Hippocampal formation (tissue), 2 donors: ENCODE data around the gene DNPEP.
A peak's percentile ranks its signal among the peaks of the same experiment; 100 is the strongest.

Experiments
- DNase-seq, 2 donors: peaks; one replicate each; lab custom pipeline; 2025; lab: John Stamatoyannopoulos, UW

Gene DNPEP

GRCh38 chr2:219387306-219388120 lies at the start of gene DNPEP:
Gene DNPEP (minus strand): TSS chr2:219387912. CDS start chr2:219387794, 118 bp downstream.
- peak; percentile 97 to 100 for DNase-seq

- DNase-seq: no peak
Observed at GRCh38 chr2:219437141-219437540, 49.4 kb upstream of the DNPEP start.

GRCh38 chr2:219436491-219436890 lies 48.8 kb upstream of the DNPEP start:
- DNase-seq: no peak

GRCh38 chr2:219435701-219436100 lies 48.0 kb upstream of the DNPEP start:
- DNase-seq: no peak

- no peak for DNase-seq
Observed at GRCh38 chr2:219434718-219435525, 47.2 kb upstream of the DNPEP start, which contains the start of gene SPEG. Gene SPEG (plus strand): TSS chr2:219434843. CDS start chr2:219434978, 135 bp downstream.

GRCh38 chr2:219434468-219434717 lies 46.7 kb upstream of the DNPEP start:
- DNase-seq: no peak

GRCh38 chr2:219433666-219434467 lies 46.2 kb upstream of the DNPEP start:
- no peak for DNase-seq

GRCh38 chr2:219430633-219431615 lies 43.2 kb upstream of the DNPEP start:
- DNase-seq: peak in 1 of 2 donors; percentile 9

GRCh38 chr2:219429958-219430606 lies 42.4 kb upstream of the DNPEP start:
- DNase-seq: no peak

GRCh38 chr2:219428469-219428868 lies 40.8 kb upstream of the DNPEP start:
- DNase-seq: no peak

GRCh38 chr2:219426534-219427136 lies 38.9 kb upstream of the DNPEP start:
- no peak for DNase-seq

GRCh38 chr2:219426068-219426443 lies 38.3 kb upstream of the DNPEP start:
- DNase-seq: no peak

GRCh38 chr2:219425238-219426067 lies 37.7 kb upstream of the DNPEP start:
- no peak for DNase-seq

GRCh38 chr2:219423652-219424377 lies 36.1 kb upstream of the DNPEP start:
- no peak for DNase-seq

- DNase-seq: no peak
Observed at GRCh38 chr2:219422952-219423534, 35.3 kb upstream of the DNPEP start.

GRCh38 chr2:219421323-219421722 lies 33.6 kb upstream of the DNPEP start:
- no peak for DNase-seq

GRCh38 chr2:219420687-219421086 lies 33.0 kb upstream of the DNPEP start:
- no peak for DNase-seq
